ENCODE results near the gene NLRP1. TPM values are rescaled to one million over a fixed set of nuclear protein-coding genes. Genes with fewer than 3 reads are reported as not detected.

Gene NLRP1
- total and polyA plus RNA-seq, 10 of the 15 experiments (the other 5 are each of a cell fraction or from before 2014, with no cell fraction given): 2.8 to 21.8 (median 11.9) TPM

- H4K20me1 ChIP-seq (ENCODE audit: control insufficient read depth, insufficient read depth): no peaks in the 10 kb centered on the region
- no peaks in the 10 kb centered on the region for H3K79me2 ChIP-seq (ENCODE audit: control insufficient read depth, insufficient read depth, low read length)
- H3K4me1 ChIP-seq (ENCODE audit: control insufficient read depth, insufficient read depth, low read length): no peaks in the 10 kb centered on the region
- intact Hi-C loops (cut with micrococcal nuclease; ENCODE audit: unreplicated experiment): no loop called here
- in situ Hi-C loops (cut with MboI): no loop called here
- FAIRE-seq: no peak
- CTCF ChIA-PET: no interaction called here
- TF ChIP-seq REST (IDR thresholded peaks at IDR 0.05; ENCODE audit: low read depth, low read length) (no peak), NFXL1 (IDR thresholded peaks at IDR 0.05; ENCODE audit: borderline replicate concordance) (no peak), ZSCAN29 (IDR thresholded peaks at IDR 0.05) (no peak), ESRRA (IDR thresholded peaks at IDR 0.05; ENCODE audit: low read length) (no peak), FOS (IDR thresholded peaks at IDR 0.05; ENCODE audit: borderline replicate concordance, extremely low read depth, insufficient read length) (no peak), ZNF384 (IDR thresholded peaks at IDR 0.05; ENCODE audit: borderline replicate concordance, low read depth, low read length) (no peak)
- H3K27me3 ChIP-seq (replicated peaks in 1 of 2; ENCODE audit: control insufficient read depth in 2 of 2, insufficient read depth in 2 of 2, low read length in 1 of 2): no peaks in the 10 kb centered on the region
- SMC1A ChIA-PET (ENCODE audit: uncharacterized antibody, unreplicated experiment): no interaction called here
- H3K4me2 ChIP-seq (ENCODE audit: control insufficient read depth, insufficient read depth): no peak overlapping the region
- ATAC-seq: no peak
- no peaks in the 10 kb centered on the region; a peak in 2 of 4 replicates for H3K36me3 ChIP-seq (ENCODE audit: control insufficient read depth in 2 of 2, insufficient read depth in 2 of 2, low read length in 1 of 2)
- H2AFZ ChIP-seq (ENCODE audit: control insufficient read depth, low read depth, low read length): no peak overlapping the region
- BruUV-seq (replicated peaks): no TSS peak
- DNase-seq (ENCODE audit: low read depth, low spot score): no peak
- no peak overlapping the region for H3K9ac ChIP-seq (ENCODE audit: control insufficient read depth, insufficient read depth, low read length)
- H3K27ac ChIP-seq (ENCODE audit: control insufficient read depth, insufficient read depth): no peak overlapping the region
- H3K4me3 ChIP-seq: no peak overlapping the region
- POLR2A ChIA-PET: no interaction called here
- RAD21 ChIA-PET (ENCODE audit: unreplicated experiment): no interaction called here
- H3K9me3 ChIP-seq (replicated peaks; ENCODE audit: control insufficient read depth, insufficient read depth, low read length): no peaks in the 10 kb centered on the region
- WGBS (ENCODE audit: insufficient coverage, insufficient replicate concordance, low lambda C conversion rate, missing lambda C conversion rate): 84% methylated on average over 7 of the region's 7 CpGs
These were observed 70.7 kb downstream of the NLRP1 start for GRCh38 chr17:5513628-5514027.
